Right atrium auricular region (tissue), 2 donors: ENCODE measurements around the gene ENPP3. TPM values are rescaled to one million over a fixed set of nuclear protein-coding genes. Genes with fewer than 3 reads are reported as not detected.

Experiments
- DNase-seq: peaks from one replicate; pipeline ENCODE4 v3.0.0-alpha.2; 2019; ENCODE audit warnings: low spot score
- H3K27ac ChIP-seq, 2 donors: fragments of 200-600 bp; sonication (generic); 1 replicate in 1 of 2; 2 replicates in 1 of 2; pipeline ENCODE4 v1.5.1; 2016 to 2019
- H3K27me3 ChIP-seq, 2 donors: fragments of 200-600 bp; sonication (generic); one replicate each; pipeline versions ENCODE4 v1.5.1 to v1.6.0; 2017 to 2019
- H3K36me3 ChIP-seq: fragments of 200-600 bp; sonication (generic); one replicate; pipeline ENCODE4 v1.5.1; 2016
- H3K4me1 ChIP-seq, 2 donors: fragments of 200-600 bp; sonication (generic); one replicate each; pipeline versions ENCODE4 v1.5.1 to v1.6.0; 2017 to 2019
- H3K4me3 ChIP-seq, 2 donors: fragments of 200-600 bp; sonication (generic); 1 replicate in 1 of 2; 2 replicates in 1 of 2; pipeline ENCODE4 v1.5.1; 2017 to 2019; ENCODE audit warnings: mild to moderate bottlenecking in 1 of 2, moderate library complexity in 1 of 2
- H3K9me3 ChIP-seq, 2 donors: fragments of 200-600 bp; sonication (generic); one replicate each; pipeline ENCODE4 v1.5.1; 2019
- CTCF ChIP-seq, 2 donors: fragments of 200-600 bp; sonication (generic); IDR thresholded peaks; one replicate each; pipeline ENCODE4 v1.5.1; 2019; ENCODE audit warnings: antibody characterized with exemption in 2 of 2
- total RNA-seq, 2 donors: library from RNA; depleted of rRNA; stranded (reverse); fragments of >200 nt; gene quantifications; one replicate each; pipeline ENCODE4 v1.1.0, GENCODE V29; 2016

The ENPP3 gene
- total RNA-seq, 2 donors from 2014 or later: 0.16 TPM; not detected in 1

- Histone ChIP-seq H3K9me3 (no peaks in the 10 kb centered on the region), H3K4me3 (no peak overlapping the region)
These were observed 911 bp downstream of the ENPP3 start for GRCh38 chr6:131638013-131638412.

GRCh38 chr6:131640100-131640499 lies 3.0 kb downstream of the ENPP3 start:
- Histone ChIP-seq H3K27me3 (no peaks in the 10 kb centered on the region), H3K4me1 (no peaks in the 10 kb centered on the region), H3K9me3 (no peaks in the 10 kb centered on the region), H3K27ac (no peak overlapping the region), H3K4me3 (no peak overlapping the region), H3K36me3 (no peaks in the 10 kb centered on the region)
- no peak for DNase-seq
- no peak for TF ChIP-seq CTCF (IDR thresholded peaks at IDR 0.05)

More at GRCh38 chr6:131638013-131638412, 911 bp downstream of the ENPP3 start:
- TF ChIP-seq CTCF (IDR thresholded peaks at IDR 0.05): no peak
- no peaks in the 10 kb centered on the region for H3K36me3 ChIP-seq
- DNase-seq: no peak
- H3K27ac ChIP-seq: no peak overlapping the region
- no peaks in the 10 kb centered on the region for H3K27me3 ChIP-seq
- no peaks in the 10 kb centered on the region for H3K4me1 ChIP-seq

- no peak for DNase-seq
These were observed 3.5 kb downstream of the ENPP3 start for GRCh38 chr6:131640576-131640975.

GRCh38 chr6:131641554-131641953 lies 4.5 kb downstream of the ENPP3 start:
- Histone ChIP-seq H3K27me3 (no peaks in the 10 kb centered on the region), H3K4me3 (no peak overlapping the region), H3K36me3 (no peaks in the 10 kb centered on the region), H3K27ac (no peak overlapping the region), H3K4me1 (no peaks in the 10 kb centered on the region), H3K9me3 (no peaks in the 10 kb centered on the region)
- no peak for DNase-seq
- no peak for TF ChIP-seq CTCF (IDR thresholded peaks at IDR 0.05)

More at GRCh38 chr6:131640576-131640975, 3.5 kb downstream of the ENPP3 start:
- Histone ChIP-seq H3K27ac (no peak overlapping the region), H3K27me3 (no peaks in the 10 kb centered on the region), H3K4me1 (no peaks in the 10 kb centered on the region), H3K36me3 (no peaks in the 10 kb centered on the region), H3K4me3 (no peak overlapping the region), H3K9me3 (no peaks in the 10 kb centered on the region)
- TF ChIP-seq CTCF (IDR thresholded peaks at IDR 0.05): no peak

GRCh38 chr6:131642565-131642964 lies 5.5 kb downstream of the ENPP3 start:
- Histone ChIP-seq H3K27me3 (no peaks in the 10 kb centered on the region), H3K4me3 (no peak overlapping the region), H3K27ac (no peak overlapping the region), H3K9me3 (no peaks in the 10 kb centered on the region), H3K4me1 (no peaks in the 10 kb centered on the region), H3K36me3 (no peaks in the 10 kb centered on the region)
- no peak for DNase-seq
- no peak for TF ChIP-seq CTCF (IDR thresholded peaks at IDR 0.05)

- Histone ChIP-seq H3K36me3 (no peaks in the 10 kb centered on the region), H3K27me3 (no peaks in the 10 kb centered on the region), H3K9me3 (no peaks in the 10 kb centered on the region), H3K4me3 (no peak overlapping the region), H3K4me1 (no peaks in the 10 kb centered on the region), H3K27ac (no peak overlapping the region)
- no peak for TF ChIP-seq CTCF (IDR thresholded peaks at IDR 0.05)
- no peak for DNase-seq
These were observed 6.0 kb downstream of the ENPP3 start for GRCh38 chr6:131642987-131643611.
